BLaER1 (cell line): ENCODE results near the gene KIF1A.

ENCODE experiments used
- H3K27ac ChIP-seq: shearing (Covaris generic); formaldehyde crosslinking; 2 replicates; pipeline ENCODE4 v1.8.1; 2022
- H3K27me3 ChIP-seq: shearing (Covaris generic); formaldehyde crosslinking; 2 replicates; pipeline ENCODE4 v1.8.1; 2022
- H3K36me3 ChIP-seq: shearing (Covaris generic); formaldehyde crosslinking; 2 replicates; pipeline ENCODE4 v1.8.1; 2022
- H3K4me1 ChIP-seq: shearing (Covaris generic); formaldehyde crosslinking; 2 replicates; pipeline ENCODE4 v1.8.1; 2022
- H3K4me2 ChIP-seq: shearing (Covaris generic); formaldehyde crosslinking; 2 replicates; pipeline ENCODE4 v1.8.1; 2022
- H3K4me3 ChIP-seq: shearing (Covaris generic); formaldehyde crosslinking; 2 replicates; pipeline ENCODE4 v1.8.1; 2022
- H3K9ac ChIP-seq: shearing (Covaris generic); formaldehyde crosslinking; 2 replicates; pipeline ENCODE4 v1.8.1; 2022
- H3K9me3 ChIP-seq: shearing (Covaris generic); formaldehyde crosslinking; 2 replicates; pipeline ENCODE4 v1.8.1; 2022
- H4K20me1 ChIP-seq: shearing (Covaris generic); formaldehyde crosslinking; 2 replicates; pipeline ENCODE4 v1.8.1; 2022
- Cebpa-rat ChIP-seq: shearing (Covaris generic); IDR thresholded peaks from 2 replicates; pipeline ENCODE4 v1.8.1; 2022

KIF1A gene

DNA sequence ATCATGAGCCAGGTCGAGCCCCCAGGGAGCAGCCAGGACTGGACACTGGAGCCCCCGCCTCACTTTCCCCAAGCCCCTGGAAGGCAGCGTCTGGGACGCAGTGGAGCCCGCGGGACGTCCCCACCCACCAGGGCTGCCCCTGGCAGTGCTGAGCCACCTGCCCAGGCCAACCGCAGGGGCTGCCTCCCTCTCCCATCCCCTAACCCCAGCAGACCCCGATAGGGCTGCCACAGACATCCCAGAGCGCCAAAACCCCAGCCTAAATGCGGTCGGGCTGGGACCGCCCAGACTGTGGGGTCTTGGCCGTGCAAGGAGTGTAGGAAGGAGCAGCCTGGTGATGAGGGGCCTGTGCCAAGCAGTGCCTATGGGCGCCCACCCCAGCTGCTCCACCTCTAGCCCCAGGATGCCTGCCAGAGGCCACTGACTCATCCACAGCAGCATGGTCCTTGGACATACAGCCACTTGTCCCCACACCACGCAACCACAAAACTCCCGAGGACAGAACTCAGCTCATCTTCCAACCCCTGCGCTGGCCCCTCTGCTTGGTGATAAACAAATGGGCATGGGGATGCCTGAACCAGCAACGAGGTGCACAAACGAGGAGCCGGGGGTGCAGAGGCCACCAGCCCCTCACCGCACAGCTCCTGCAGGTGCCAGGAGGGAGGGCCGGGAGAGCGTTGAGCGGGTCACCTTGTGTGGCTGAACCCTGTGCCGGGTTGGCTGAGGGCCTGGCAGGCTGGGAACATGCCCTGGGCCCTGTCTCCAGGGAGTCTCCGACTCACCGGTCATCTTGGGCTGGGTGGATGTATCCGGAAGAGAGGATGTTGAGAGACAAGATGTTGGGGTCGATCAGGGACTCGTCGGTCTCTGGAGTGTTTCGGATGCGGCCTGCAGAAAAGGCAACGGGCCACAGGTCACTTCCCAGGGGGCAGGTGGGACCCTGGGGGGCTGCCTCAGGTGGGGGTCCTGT, 83.5 kb downstream of the KIF1A start:
- H3K9me3 ChIP-seq, result no peaks in the 10 kb centered on the region
- TF ChIP-seq Cebpa-rat, result no peak
- H3K4me1 ChIP-seq, result peaks cover 24% of the 10 kb centered on the region
- H3K27ac ChIP-seq, result no peak overlapping the region
- H3K36me3 ChIP-seq, result no peaks in the 10 kb centered on the region
- no peaks in the 10 kb centered on the region for H3K27me3 ChIP-seq
- H3K4me3 ChIP-seq, result no peak overlapping the region
- H3K9ac ChIP-seq, result no peak overlapping the region
- H3K4me2 ChIP-seq, result no peak overlapping the region
- H4K20me1 ChIP-seq, result no peaks in the 10 kb centered on the region

DNA sequence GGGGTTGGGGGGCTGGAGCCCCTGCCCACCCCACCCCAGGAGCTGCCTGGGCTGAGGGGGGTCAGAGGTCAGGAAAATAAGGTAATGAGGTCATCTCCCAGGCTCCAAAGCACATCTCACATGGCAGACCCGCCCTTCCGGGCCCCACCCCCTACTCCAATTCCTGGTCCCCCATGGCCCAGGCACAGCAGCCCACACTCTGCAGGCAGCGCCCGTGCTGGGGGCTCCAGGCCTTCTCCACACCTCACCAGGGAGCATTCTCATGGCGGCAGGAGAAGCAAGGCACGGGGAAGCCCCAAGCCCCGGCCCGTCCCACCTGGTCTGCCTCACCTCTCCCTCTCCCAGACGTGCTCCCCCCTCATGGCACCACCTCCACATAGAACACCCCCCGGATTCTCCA, 84.5 kb downstream of the KIF1A start:
- Histone ChIP-seq H3K9ac (no peak overlapping the region), H3K4me2 (no peak overlapping the region), H4K20me1 (0 out of 2 replicates have a peak, but pooled peaks cover 9% of the 10 kb centered on the region), H3K36me3 (no peaks in the 10 kb centered on the region), H3K4me1 (peaks cover 32% of the 10 kb centered on the region), H3K27ac (no peak overlapping the region), H3K9me3 (no peaks in the 10 kb centered on the region), H3K4me3 (no peak overlapping the region), H3K27me3 (no peaks in the 10 kb centered on the region)
- TF ChIP-seq Cebpa-rat, result no peak

DNA sequence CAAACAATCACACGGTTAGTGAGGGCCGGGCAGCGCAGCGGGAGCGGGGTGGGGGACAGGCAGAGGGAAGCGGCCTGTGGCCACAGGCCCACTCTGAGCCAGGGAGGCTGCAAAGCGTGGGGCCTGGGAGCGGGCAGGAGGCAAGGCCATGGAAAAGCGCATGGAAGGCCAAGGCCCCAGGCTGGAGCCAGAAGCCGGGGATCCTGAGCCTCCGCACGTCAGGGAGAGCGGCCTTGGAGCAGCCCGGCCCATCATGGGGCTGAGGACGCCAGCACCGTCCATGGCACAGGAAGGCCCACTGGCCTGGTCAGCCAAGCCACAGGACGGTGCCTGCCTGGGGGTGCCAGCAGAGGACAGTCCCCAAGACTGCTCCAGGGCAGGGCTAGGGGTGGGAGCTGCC, 85.3 kb downstream of the KIF1A start:
- H4K20me1 ChIP-seq, result 0 out of 2 replicates have a peak, but pooled peaks cover 9% of the 10 kb centered on the region
- no peak overlapping the region for H3K27ac ChIP-seq
- H3K4me1 ChIP-seq, result peaks cover 32% of the 10 kb centered on the region
- no peak overlapping the region for H3K9ac ChIP-seq
- H3K27me3 ChIP-seq, result no peaks in the 10 kb centered on the region
- H3K4me3 ChIP-seq, result no peak overlapping the region
- H3K4me2 ChIP-seq, result no peak overlapping the region
- TF ChIP-seq Cebpa-rat, result no peak
- no peaks in the 10 kb centered on the region for H3K36me3 ChIP-seq
- no peaks in the 10 kb centered on the region for H3K9me3 ChIP-seq

DNA sequence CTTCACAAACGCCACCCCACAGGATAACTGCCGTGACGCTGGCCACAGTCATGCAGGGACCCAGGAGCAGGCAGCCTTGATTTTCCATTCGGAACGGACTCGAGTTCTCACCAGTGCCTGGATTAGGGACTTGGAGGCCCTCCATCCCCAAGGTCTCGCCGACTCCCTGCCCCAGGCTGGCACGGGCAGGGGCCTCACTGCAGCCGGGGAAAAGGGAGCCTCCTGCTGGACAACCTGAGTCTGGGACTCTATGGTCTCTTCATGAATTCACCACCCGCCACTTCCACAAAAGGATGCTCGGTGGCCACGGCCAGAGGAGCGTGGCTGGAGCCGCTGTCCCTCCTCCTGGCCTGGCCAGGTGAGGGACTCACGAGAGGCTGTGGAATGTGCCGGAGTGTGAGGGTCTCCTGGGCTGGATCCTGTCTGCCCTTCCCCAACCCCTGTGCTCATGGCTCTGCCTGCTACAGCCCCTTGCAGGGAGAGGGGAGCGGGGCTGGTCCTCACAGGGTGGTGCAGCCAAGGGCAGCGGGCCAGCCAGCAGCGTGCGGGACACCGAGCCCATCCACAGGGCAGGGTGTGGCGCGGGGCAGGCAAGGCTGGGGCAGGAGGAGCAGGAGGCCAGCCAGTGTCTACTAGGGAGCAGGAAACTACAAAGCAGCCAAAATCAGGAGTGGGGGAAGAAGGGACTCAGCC, 86.1 kb downstream of the KIF1A start:
- peak overlapping the region; percentile 63 for H3K4me2 ChIP-seq
- H3K27me3 ChIP-seq, result no peaks in the 10 kb centered on the region
- no peaks in the 10 kb centered on the region for H3K9me3 ChIP-seq
- no peak overlapping the region for H3K9ac ChIP-seq
- 0 out of 2 replicates have a peak, but pooled peaks cover 9% of the 10 kb centered on the region for H4K20me1 ChIP-seq
- no peak overlapping the region for H3K4me3 ChIP-seq
- H3K36me3 ChIP-seq, result no peaks in the 10 kb centered on the region
- H3K27ac ChIP-seq, result no peak overlapping the region
- TF ChIP-seq Cebpa-rat, result no peak
- peaks cover 38% of the 10 kb centered on the region for H3K4me1 ChIP-seq

DNA sequence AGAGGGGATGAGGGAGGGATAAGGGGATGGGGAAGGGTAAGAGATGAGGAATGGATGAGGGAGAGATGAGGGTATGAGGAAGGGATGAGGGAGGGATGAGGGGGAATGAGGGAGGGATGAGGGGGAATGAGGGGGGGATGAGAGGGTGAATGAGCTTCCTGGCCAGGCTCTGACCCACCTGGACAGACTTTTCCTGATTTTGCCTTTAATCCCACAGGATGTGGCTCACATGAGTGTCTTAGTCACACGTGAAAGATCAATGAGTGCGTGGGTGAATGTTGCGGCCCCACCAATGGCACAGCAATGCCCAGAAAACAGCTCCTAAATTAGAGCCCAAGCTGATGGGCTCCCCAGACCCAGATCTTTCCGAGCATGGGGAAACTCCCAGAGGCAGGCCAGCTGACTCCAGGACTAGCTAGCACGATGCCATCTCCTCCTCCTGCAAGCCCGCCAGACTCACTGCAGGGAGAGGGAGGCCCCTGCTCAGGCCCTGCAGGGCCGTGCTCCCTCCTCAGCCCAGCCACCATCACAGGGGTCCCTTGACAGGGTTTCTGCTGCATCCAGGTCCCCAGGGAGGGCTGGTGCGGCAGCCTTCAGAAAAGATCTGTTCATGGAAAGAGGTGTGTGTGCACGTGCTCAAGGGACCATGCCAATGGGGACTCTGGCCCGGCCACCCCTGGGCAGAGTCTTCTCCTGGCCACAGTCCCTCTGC, 87.0 kb downstream of the KIF1A start:
- peaks cover 47% of the 10 kb centered on the region for H3K4me1 ChIP-seq
- H4K20me1 ChIP-seq, result 0 out of 2 replicates have a peak, but pooled peaks cover 9% of the 10 kb centered on the region
- H3K27me3 ChIP-seq, result no peaks in the 10 kb centered on the region
- no peaks in the 10 kb centered on the region for H3K36me3 ChIP-seq
- H3K4me2 ChIP-seq, result peak overlapping the region; percentile 63
- TF ChIP-seq Cebpa-rat, result no peak
- H3K9ac ChIP-seq, result no peak overlapping the region
- H3K4me3 ChIP-seq, result no peak overlapping the region
- no peaks in the 10 kb centered on the region for H3K9me3 ChIP-seq
- H3K27ac ChIP-seq, result no peak overlapping the region

DNA sequence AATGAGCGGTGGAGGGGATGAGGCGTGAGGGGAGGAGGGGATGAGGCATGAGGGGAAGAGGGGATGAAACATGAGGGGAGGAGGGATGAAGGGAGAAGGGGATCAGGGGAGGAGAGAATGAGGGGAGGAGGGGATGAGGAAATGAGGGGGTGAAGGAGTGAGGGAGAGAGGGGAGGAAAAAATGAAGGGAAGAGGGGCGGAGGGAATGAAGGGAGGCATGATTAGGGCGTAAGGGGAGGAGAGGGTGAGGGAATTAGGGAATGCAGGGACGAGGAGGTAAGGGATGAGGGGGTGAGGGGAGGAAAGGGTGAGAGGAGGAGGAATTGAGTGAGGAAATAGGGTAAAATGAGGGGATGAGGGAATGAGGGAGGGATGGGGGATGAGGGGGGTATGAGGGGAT, 87.8 kb downstream of the KIF1A start:
- Histone ChIP-seq H3K27ac (no peak overlapping the region), H4K20me1 (0 out of 2 replicates have a peak, but pooled peaks cover 9% of the 10 kb centered on the region), H3K27me3 (no peaks in the 10 kb centered on the region), H3K4me1 (peaks cover 56% of the 10 kb centered on the region), H3K9me3 (no peaks in the 10 kb centered on the region), H3K4me3 (no peak overlapping the region), H3K9ac (no peak overlapping the region), H3K36me3 (no peaks in the 10 kb centered on the region), H3K4me2 (no peak overlapping the region)
- TF ChIP-seq Cebpa-rat, result no peak

DNA sequence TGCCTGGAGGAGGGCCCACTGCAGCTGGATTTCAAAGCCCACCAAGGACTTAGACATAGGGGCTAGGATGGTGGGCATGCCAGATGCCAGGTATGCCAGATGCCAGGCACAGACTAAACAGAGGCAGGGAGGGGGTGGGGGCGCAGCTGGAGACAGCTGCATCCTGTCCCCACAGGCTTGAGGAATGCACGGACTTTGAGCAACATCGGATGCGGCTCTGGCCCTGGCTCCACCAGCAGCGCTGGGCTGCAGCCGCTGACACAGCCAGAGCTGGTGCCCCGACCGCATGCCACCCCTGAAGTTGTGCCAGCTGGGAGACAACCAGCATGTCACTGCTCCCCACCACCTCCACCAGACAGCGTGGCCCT, 88.9 kb downstream of the KIF1A start:
- no peaks in the 10 kb centered on the region for H3K27me3 ChIP-seq
- H3K9me3 ChIP-seq, result no peaks in the 10 kb centered on the region
- peak overlapping the region; percentile 80 for H3K27ac ChIP-seq
- peak overlapping the region; percentile 60 for H3K9ac ChIP-seq
- no peaks in the 10 kb centered on the region for H3K36me3 ChIP-seq
- no peak for TF ChIP-seq Cebpa-rat
- H3K4me2 ChIP-seq, result peak overlapping the region; percentile 92
- H3K4me3 ChIP-seq, result no peak overlapping the region
- peaks cover 63% of the 10 kb centered on the region for H3K4me1 ChIP-seq
- 0 out of 2 replicates have a peak, but pooled peaks cover 9% of the 10 kb centered on the region for H4K20me1 ChIP-seq

DNA sequence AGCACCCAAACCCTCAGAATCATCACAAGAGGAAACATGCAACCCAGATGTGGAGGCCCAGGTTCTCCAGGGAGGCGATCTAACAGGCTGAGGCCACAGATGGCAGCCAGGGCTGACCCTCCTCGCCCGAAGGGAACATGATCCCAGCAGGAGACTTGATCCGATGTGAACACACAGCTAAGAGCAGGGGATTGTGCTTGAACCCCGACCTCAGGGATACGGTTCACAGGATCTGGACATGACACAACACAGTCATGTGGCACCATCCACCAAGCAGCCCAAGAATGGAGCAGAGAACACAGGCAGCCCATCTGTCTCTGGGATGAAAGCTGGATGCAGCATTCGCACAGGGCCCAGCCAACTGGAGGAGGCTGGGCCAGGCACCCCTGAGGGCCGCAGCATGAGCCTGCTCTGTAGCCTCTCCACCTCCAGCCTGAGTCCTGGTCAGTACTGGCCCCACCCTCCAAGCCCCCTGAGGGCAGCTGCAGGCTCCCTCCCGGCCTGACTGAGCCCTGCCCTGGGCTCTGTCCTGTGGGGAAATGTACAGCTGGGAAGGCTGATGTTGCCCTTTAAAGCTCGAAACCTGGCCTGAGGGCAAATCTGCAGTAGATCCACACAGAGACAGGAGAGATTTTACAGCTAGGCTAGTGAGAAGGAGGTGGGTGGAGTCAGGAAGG, 89.4 kb downstream of the KIF1A start:
- Histone ChIP-seq H3K4me1 (peaks cover 68% of the 10 kb centered on the region), H3K4me3 (no peak overlapping the region), H3K27me3 (no peaks in the 10 kb centered on the region), H3K4me2 (peak overlapping the region; percentile 92), H3K36me3 (no peaks in the 10 kb centered on the region), H3K27ac (peak overlapping the region; percentile 80), H3K9ac (peak overlapping the region; percentile 60), H4K20me1 (0 out of 2 replicates have a peak, but pooled peaks cover 9% of the 10 kb centered on the region), H3K9me3 (no peaks in the 10 kb centered on the region)
- TF ChIP-seq Cebpa-rat, result no peak

DNA sequence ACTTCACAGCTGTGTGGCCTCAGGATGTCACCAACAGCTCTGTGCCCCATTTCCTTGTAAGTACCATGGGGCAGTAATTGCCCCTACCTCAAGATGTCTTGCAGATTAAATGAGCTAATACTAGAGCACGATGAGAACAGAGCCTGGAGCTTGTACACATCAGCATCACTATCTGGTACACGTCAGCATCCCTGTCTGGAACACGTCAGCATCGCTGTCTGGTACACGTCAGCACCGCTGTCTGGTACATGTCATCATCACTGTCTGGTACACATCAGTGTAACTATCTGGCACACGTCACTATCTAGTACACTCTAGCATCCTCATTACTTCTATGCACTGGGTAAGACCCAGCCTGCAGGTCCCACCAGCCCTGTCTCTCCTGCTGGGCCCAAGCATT, 91.2 kb downstream of the KIF1A start:
- Histone ChIP-seq H3K4me3 (no peak overlapping the region), H3K27ac (no peak overlapping the region), H4K20me1 (0 out of 2 replicates have a peak, but pooled peaks cover 9% of the 10 kb centered on the region), H3K9me3 (no peaks in the 10 kb centered on the region), H3K4me2 (peak overlapping the region; percentile 92; the same call in 1 of the 2 replicates), H3K9ac (no peak overlapping the region), H3K27me3 (no peaks in the 10 kb centered on the region), H3K36me3 (no peaks in the 10 kb centered on the region), H3K4me1 (peaks cover 76% of the 10 kb centered on the region)
- no peak for TF ChIP-seq Cebpa-rat
